Calu3 (cell line): ENCODE data around the gene PILRB. TPM values are rescaled to one million over a fixed set of nuclear protein-coding genes. Genes with fewer than 3 reads are reported as not detected.
"Not testable (repeated sequence)": the region's sequence is repeated elsewhere in the genome, so short reads cannot be mapped to it uniquely, and the experiment has no call there.

ENCODE experiments used
- Bru-seq: library from RNA; stranded (reverse); fragments of 400-500 nt; gene quantifications from one replicate; lab custom pipeline; 2021; lab: Mats Ljungman, UMichigan
- BruChase-seq, 2 experiments: library from RNA; stranded (reverse); fragments of 400-500 nt; gene quantifications; one replicate each; lab custom pipeline; 2021; lab: Mats Ljungman, UMichigan
- BruUV-seq: library from RNA; stranded (reverse); fragments of 400-500 nt; replicated peaks from 2 replicates; lab custom pipeline; 2021; lab: Mats Ljungman, UMichigan
- CTCF ChIA-PET: fragments of 300-600 bp; sonication (Branson Sonifier 250); formaldehyde crosslinking; loops from one replicate; lab custom pipeline; 2022; ENCODE audit warnings: antibody characterized with exemption; lab: Charles Lee
- DNase-seq: peaks from one replicate; pipeline ENCODE4 v3.0.0; 2022
- H3K27ac Mint-ChIP-seq: one replicate; pipeline ENCODE4 v1.8.0; 2022; ENCODE audit warnings: mixed read lengths; ENCODE audit not compliant: unreplicated experiment
- H3K27me3 Mint-ChIP-seq: one replicate; pipeline ENCODE4 v1.8.0; 2022; ENCODE audit warnings: mixed read lengths; ENCODE audit not compliant: unreplicated experiment
- H3K36me3 Mint-ChIP-seq: one replicate; pipeline ENCODE4 v1.8.0; 2022; ENCODE audit warnings: mild to moderate bottlenecking, moderate library complexity, mixed read lengths; ENCODE audit not compliant: insufficient read depth, unreplicated experiment
- H3K4me1 Mint-ChIP-seq: one replicate; pipeline ENCODE4 v1.8.0; 2022; ENCODE audit warnings: mild to moderate bottlenecking, low read depth, mixed read lengths; ENCODE audit not compliant: unreplicated experiment
- H3K4me3 Mint-ChIP-seq: one replicate; pipeline ENCODE4 v1.8.0; 2022; ENCODE audit warnings: mild to moderate bottlenecking, low read depth, moderate library complexity, mixed read lengths; ENCODE audit not compliant: unreplicated experiment
- H3K9me3 Mint-ChIP-seq: one replicate; pipeline ENCODE4 v1.8.0; 2022; ENCODE audit warnings: low read depth, mixed read lengths; ENCODE audit not compliant: unreplicated experiment
- intact Hi-C: fragments of 100-400 bp; cut with micrococcal nuclease; formaldehyde crosslinking; loops from one replicate; pipeline ENCODE4 v1.10.0; 2022; ENCODE audit not compliant: unreplicated experiment
- long read RNA-seq: library from polyadenylated mRNA; stranded (forward); transcript quantifications from one replicate; pipeline ENCODE4 v2.0.0, GENCODE V29; 2022
- total RNA-seq: library from RNA; stranded (reverse); gene quantifications from 2 replicates; pipeline ENCODE4 v1.2.3, GENCODE V29; 2022
- TF ChIP-seq, protein P1 (sequence below): fragments of 200-600 bp; IDR thresholded peaks from one replicate; pipeline ENCODE4 v1.8.0; 2022; ENCODE audit warnings: antibody characterized with exemption; ENCODE audit not compliant: unreplicated experiment

Gene PILRB
- 40.0 and 40.4 TPM in 2 replicates for total RNA-seq
- Bru-seq, nascent RNA, result percentile 83 among the genes with signal in this experiment
- BruChase-seq, experiment 1, labeled RNA remaining after a 6-hour chase, result percentile 84 among the genes with signal in this experiment
- percentile 92 among the genes with signal in this experiment for BruChase-seq, experiment 2, labeled RNA remaining after a 2-hour chase
- long read RNA-seq, partial matches to known transcripts, result 0 of 26 reads
- long read RNA-seq, other reads (novel, unspliced or antisense), result 26 of 26 reads

DNA sequence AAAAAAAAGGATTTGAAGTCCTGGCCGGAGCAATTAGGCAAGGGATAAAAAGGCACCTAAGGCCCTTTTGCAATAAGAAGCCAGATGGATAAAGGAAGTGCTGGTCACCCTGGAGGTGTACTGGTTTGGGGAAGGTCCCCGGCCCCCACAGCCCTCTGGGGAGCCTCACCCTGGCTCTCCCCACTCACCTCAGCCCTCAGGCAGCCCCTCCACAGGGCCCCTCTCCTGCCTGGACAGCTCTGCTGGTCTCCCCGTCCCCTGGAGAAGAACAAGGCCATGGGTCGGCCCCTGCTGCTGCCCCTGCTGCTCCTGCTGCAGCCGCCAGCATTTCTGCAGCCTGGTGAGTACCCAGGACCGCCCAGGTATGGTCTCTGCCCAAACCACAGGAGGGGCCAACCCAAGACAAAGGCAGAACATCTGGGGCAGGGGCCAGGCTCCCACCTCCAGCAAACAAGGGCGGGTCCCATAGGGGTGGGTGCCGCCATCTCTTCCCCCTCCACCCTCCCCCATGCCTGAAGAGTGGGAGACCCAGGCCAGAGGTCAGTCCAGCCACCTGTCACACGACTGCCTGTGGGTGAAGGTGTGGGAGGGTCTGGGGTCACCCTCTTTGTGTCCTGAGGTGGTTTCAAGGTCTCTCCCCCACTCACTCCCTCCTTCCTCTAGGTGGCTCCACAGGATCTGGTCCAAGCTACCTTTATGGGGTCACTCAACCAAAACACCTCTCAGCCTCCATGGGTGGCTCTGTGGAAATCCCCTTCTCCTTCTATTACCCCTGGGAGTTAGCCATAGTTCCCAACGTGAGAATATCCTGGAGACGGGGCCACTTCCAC lies at the start of gene PILRB:
Gene PILRB (plus strand): TSS at position 91 of the 830 bp plus-strand sequence. CDS start 186 bp downstream, at position 277.
- BruUV-seq, result no TSS peak
- TF ChIP-seq, protein P1, sequence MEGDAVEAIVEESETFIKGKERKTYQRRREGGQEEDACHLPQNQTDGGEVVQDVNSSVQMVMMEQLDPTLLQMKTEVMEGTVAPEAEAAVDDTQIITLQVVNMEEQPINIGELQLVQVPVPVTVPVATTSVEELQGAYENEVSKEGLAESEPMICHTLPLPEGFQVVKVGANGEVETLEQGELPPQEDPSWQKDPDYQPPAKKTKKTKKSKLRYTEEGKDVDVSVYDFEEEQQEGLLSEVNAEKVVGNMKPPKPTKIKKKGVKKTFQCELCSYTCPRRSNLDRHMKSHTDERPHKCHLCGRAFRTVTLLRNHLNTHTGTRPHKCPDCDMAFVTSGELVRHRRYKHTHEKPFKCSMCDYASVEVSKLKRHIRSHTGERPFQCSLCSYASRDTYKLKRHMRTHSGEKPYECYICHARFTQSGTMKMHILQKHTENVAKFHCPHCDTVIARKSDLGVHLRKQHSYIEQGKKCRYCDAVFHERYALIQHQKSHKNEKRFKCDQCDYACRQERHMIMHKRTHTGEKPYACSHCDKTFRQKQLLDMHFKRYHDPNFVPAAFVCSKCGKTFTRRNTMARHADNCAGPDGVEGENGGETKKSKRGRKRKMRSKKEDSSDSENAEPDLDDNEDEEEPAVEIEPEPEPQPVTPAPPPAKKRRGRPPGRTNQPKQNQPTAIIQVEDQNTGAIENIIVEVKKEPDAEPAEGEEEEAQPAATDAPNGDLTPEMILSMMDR, result no peak
- Mint-ChIP-seq H3K9me3 (no peaks in the 10 kb centered on the region), H3K4me3 (no peak within 1 kb of the TSS), H3K27ac (no peak within 1 kb of the TSS), H3K4me1 (no peaks in the 10 kb centered on the region), H3K36me3 (peaks cover 33% of the 10 kb centered on the region), H3K27me3 (no peaks in the 10 kb centered on the region)
- intact Hi-C loops, result no loop called here
- no peak for DNase-seq
- CTCF ChIA-PET, result no interaction called here

GRCh38 chr7:100318329-100318728 lies 39.6 kb upstream of the PILRB start:
- CTCF ChIA-PET, H3K27ac Mint-ChIP-seq, BruUV-seq, H3K9me3 Mint-ChIP-seq, DNase-seq, intact Hi-C loops, H3K4me1 Mint-ChIP-seq, H3K36me3 Mint-ChIP-seq, H3K27me3 Mint-ChIP-seq, H3K4me3 Mint-ChIP-seq: not testable (repeated sequence)

- DNase-seq, H3K4me3 Mint-ChIP-seq, intact Hi-C loops, BruUV-seq, H3K27me3 Mint-ChIP-seq, CTCF ChIA-PET, H3K27ac Mint-ChIP-seq, H3K9me3 Mint-ChIP-seq, H3K4me1 Mint-ChIP-seq: not testable (repeated sequence)
- peaks cover 13% of the 10 kb centered on the region for H3K36me3 Mint-ChIP-seq
These were observed 36.3 kb upstream of the PILRB start for GRCh38 chr7:100321648-100322047.

DNA sequence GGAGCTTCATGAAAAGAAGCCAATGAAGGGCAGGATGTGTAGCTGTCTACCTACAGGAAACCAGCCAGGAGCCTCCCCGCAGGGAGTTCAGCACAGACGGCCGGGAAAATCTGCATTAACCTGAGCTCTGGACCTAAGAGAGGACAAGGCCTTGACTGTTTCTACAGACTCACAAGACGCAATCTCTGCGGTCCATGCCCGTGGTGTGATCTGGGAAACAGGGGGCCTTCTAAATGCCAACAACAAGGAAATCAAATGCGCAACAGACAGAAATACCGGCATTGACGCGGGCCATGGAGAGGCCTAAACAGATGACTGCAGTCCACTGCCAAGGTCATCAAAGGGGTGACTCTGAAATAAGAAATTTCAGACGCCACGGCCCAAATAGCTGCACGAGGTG lies 33.7 kb upstream of the PILRB start:
- H3K4me3 Mint-ChIP-seq, H3K27ac Mint-ChIP-seq, H3K4me1 Mint-ChIP-seq, intact Hi-C loops, DNase-seq, BruUV-seq, CTCF ChIA-PET, H3K27me3 Mint-ChIP-seq, H3K9me3 Mint-ChIP-seq: not testable (repeated sequence)
- H3K36me3 Mint-ChIP-seq, result peaks cover 13% of the 10 kb centered on the region

GRCh38 chr7:100325671-100326070 lies 32.2 kb upstream of the PILRB start:
- peaks cover 11% of the 10 kb centered on the region for H3K36me3 Mint-ChIP-seq
- BruUV-seq, H3K4me1 Mint-ChIP-seq, intact Hi-C loops, CTCF ChIA-PET, H3K27me3 Mint-ChIP-seq, H3K27ac Mint-ChIP-seq, DNase-seq, H3K9me3 Mint-ChIP-seq, H3K4me3 Mint-ChIP-seq: not testable (repeated sequence)

DNA sequence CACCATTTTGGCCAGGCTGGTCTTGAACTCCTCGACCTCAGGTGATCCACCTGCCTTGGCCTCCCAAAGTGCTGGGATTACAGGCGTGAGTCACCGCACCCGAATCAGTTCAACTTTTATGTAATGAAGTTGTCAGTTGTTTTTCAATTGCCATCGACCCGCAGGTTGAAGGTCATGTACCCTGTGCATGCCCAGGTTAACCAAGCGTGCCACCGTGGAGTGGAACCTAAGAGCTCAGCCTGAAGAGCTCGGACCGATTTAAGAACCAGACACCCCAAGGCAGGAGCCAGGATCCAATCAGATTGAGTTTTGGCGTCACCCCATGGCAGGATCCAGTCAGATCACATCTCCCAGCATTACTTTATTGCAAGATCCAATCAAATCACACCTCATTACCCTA lies 31.0 kb upstream of the PILRB start:
- CTCF ChIA-PET, result not testable (repeated sequence)

DNA sequence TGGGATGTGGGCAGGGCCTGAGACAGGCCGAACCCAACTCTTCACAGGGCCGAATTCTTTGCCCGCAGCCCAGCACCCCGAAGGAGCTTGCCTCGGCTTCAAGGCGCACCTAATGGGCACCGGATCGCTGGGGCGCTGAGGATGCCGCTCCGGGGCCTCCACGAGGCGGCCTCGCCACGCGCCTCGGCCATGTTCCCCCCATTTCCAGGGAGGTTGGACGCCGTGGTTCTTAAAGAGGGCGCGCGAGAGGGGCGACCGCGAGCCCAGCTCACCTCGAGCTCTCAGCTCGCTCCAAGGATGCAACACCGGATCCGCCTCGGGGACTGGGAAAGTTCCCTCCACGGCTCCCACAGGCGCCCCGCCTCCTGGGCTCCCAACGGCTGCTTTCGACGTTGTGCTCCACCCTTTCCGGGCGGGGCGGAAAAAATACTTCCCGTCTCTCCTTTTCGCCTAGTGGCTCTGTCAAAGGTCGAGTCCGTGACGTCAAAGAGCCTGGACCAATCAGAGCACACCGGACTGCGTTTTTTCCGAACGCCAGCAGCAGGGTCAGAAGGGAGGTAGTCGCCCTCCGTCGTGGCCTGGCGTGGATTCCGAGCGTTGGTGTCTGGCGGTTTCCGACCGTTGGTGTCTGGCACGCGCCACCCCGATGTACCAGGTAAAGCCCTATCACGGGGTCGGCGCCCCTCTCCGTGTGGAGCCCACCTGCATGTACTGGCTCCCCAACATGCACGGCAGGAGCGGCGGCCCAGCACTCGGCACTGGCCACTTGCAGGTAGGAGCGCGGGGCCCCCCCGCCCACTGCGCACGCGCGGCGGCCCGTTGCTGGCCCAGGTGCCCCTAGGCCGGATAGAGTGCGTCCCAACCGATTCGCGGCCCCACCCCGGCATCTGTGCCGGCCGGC lies 22.1 kb upstream of the PILRB start:
- intact Hi-C loops, CTCF ChIA-PET, H3K27me3 Mint-ChIP-seq, H3K9me3 Mint-ChIP-seq, H3K4me1 Mint-ChIP-seq: not testable (repeated sequence)
- Mint-ChIP-seq H3K4me3 (peak overlapping the region; percentile 81), H3K27ac (peak overlapping the region; percentile 59), H3K36me3 (peaks cover 22% of the 10 kb centered on the region)
- DNase-seq, result peak; percentile 88
- TSS peak; percentile 36 for BruUV-seq

More for the DNA sequence above, 31.0 kb upstream of the PILRB start:
- intact Hi-C loops, DNase-seq, H3K36me3 Mint-ChIP-seq, H3K27ac Mint-ChIP-seq, H3K4me3 Mint-ChIP-seq, H3K4me1 Mint-ChIP-seq, BruUV-seq, H3K27me3 Mint-ChIP-seq, H3K9me3 Mint-ChIP-seq: not testable (repeated sequence)

DNA sequence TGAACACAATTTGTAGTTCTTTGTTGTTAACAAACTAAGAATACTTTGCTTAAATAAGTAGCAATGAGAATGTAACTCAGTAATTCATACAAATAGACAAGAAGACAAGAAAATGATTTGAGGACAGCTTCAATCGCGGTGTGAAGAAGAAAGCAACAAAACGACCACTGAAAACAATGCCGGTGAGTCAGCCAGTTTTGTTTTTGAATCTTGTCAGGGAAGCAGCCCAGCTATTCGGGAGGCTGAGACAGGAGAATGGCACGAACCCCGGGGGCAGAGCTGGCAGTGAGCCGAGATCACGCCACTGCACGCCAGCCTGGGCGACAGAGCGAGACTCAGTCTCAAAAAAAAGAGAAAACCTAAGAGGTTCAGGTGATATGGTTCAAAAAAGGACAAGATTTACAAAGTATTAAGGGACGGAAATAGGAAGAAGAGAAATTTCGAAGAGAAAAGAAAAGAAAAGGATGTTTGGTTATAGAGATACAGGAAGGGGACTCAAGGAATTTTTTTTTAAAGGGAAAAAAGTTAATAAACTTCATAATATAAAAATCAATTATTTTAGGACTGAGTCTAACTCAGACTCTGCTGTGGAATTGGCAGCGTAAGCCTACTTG lies 19.7 kb upstream of the PILRB start:
- H3K27me3 Mint-ChIP-seq, CTCF ChIA-PET, H3K9me3 Mint-ChIP-seq, intact Hi-C loops, DNase-seq, H3K27ac Mint-ChIP-seq, H3K4me3 Mint-ChIP-seq: not testable (repeated sequence)
- peaks cover 23% of the 10 kb centered on the region for H3K36me3 Mint-ChIP-seq
- TSS peak; percentile 32 for BruUV-seq
- peaks cover 23% of the 10 kb centered on the region for H3K4me1 Mint-ChIP-seq
